Tibial nerve (tissue), 4 donors: ENCODE data around the gene TES. TPM values are rescaled to one million over a fixed set of nuclear protein-coding genes. Genes with fewer than 3 reads are reported as not detected.

ENCODE experiments used
- DNase-seq, 2 donors: peaks; one replicate each; pipeline ENCODE4 v3.0.0-alpha.2; 2019; ENCODE audit warnings: low spot score in 2 of 2
- H3K27ac ChIP-seq, 4 donors: fragments of 200-600 bp; sonication (generic) in 3 of 4; one replicate each; pipeline ENCODE4 v1.5.1; 2017 to 2019; ENCODE audit warnings: mild to moderate bottlenecking in 1 of 4
- H3K27me3 ChIP-seq, 2 donors: fragments of 200-600 bp; sonication (generic) in 1 of 2; one replicate each; pipeline versions ENCODE4 v1.5.1 to v1.6.0; 2017 to 2019
- H3K36me3 ChIP-seq, 3 donors: fragments of 200-600 bp; sonication (generic); one replicate each; pipeline ENCODE4 v1.5.1; 2018 to 2019
- H3K4me1 ChIP-seq, 4 donors: fragments of 200-600 bp; sonication (generic) in 3 of 4; one replicate each; pipeline ENCODE4 v1.5.1; 2017 to 2019
- H3K4me3 ChIP-seq, 4 donors: fragments of 200-600 bp; sonication (generic) in 3 of 4; one replicate each; pipeline ENCODE4 v1.5.1; 2017 to 2019; ENCODE audit warnings: mild to moderate bottlenecking in 1 of 4, moderate library complexity in 1 of 4
- H3K9me3 ChIP-seq, 4 donors: fragments of 200-600 bp; sonication (generic) in 3 of 4; one replicate each; pipeline ENCODE4 v1.5.1; 2017 to 2019
- EP300 ChIP-seq, 2 donors: sonication (generic); formaldehyde crosslinking; IDR thresholded peaks; one replicate each; pipeline ENCODE4 v1.6.1; 2017; ENCODE audit warnings: antibody characterized with exemption in 2 of 2, mild to moderate bottlenecking in 1 of 2
- POLR2A ChIP-seq, 2 donors: fragments of 450-650 bp; IDR thresholded peaks; one replicate each; pipeline ENCODE4 v1.6.1; 2017; ENCODE audit warnings: antibody characterized with exemption in 2 of 2, mild to moderate bottlenecking in 2 of 2, moderate library complexity in 2 of 2
- WGBS, 2 donors: methylation state at CpG; one replicate each; pipeline ENCODE4 v1.1.5; 2018; 5-methylcytosine and 5-hydroxymethylcytosine counted together
- total RNA-seq, 4 donors: library from RNA; depleted of rRNA; stranded (reverse); fragments of >200 nt; gene quantifications; one replicate each; pipeline ENCODE4 v1.1.0, GENCODE V29; 2016
- TF ChIP-seq, protein P1 (sequence below), 5 experiments: fragments of 200-600 bp in 3 of 5; fragments of 450-650 bp in 2 of 5; sonication (generic) in 3 of 5; IDR thresholded peaks; one replicate each; pipeline ENCODE4 v1.5.1; 2016 to 2019; ENCODE audit warnings: antibody characterized with exemption in 5 of 5, mild to moderate bottlenecking in 3 of 5, moderate library complexity in 2 of 5

Gene TES
- total RNA-seq, 4 donors from 2014 or later, result 18.6 to 28.3 (median 24.2) TPM

DNA sequence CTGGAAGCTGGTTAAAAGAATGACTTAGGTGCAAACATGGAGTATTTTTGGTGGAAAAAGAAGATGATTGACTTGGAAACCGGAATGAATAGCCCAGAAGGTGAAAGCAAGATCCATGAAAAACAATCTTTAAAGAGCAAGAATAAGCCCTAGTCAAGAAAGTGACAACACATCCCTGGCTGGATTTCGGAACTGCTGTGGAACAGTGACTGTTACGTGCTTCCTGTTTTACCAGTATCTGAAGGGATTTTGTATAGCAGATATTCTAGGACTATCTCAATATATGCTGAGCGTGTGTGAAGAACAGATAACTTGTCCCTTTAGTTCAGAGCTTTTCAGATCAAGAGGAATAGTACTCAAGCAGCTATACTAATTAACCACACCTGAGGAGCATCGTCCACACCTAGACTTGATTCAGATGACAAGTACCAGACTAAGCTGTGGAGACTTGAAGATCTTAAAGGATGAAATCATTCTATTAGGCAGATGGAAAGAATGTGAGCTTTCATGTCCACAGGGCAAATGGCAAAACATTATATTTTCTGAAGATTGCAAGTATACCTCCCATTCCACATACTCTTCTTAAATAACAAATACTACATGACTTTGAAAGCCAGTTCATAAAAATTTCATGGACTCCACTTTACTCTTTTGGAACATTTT, 11.5 kb upstream of the TES start:
- no peaks in the 10 kb centered on the region for H3K4me1 ChIP-seq
- H3K27ac ChIP-seq, result no peak overlapping the region
- DNase-seq, result no peak
- WGBS, 2 donors, result 91 to 94% methylated on average over 5 of the region's 5 CpGs
- H3K36me3 ChIP-seq, result no peaks in the 10 kb centered on the region
- no peak overlapping the region for H3K4me3 ChIP-seq
- no peaks in the 10 kb centered on the region for H3K9me3 ChIP-seq
- TF ChIP-seq POLR2A (IDR thresholded peaks at IDR 0.05), result no peak
- H3K27me3 ChIP-seq, result no peaks in the 10 kb centered on the region

DNA sequence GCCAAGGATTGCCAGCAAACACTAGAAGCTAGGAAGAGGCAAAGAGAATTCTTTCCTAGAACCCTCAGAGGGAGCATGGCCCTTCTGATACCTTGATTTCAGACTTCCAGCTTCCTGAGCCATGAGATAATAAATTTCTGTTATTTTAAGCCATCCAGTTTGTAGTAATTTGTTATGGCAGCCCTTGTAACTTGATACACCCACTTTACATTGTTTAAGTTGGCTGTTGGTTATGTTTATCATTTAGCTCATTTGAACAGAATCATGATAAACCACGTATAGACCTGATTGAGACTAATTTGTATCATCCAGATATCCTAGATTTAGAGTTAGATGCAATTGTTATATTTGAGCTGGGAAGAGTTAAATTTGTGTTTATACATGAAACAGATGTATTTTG, 9.4 kb upstream of the TES start:
- TF ChIP-seq EP300 (IDR thresholded peaks at IDR 0.05) (no peak), POLR2A (IDR thresholded peaks at IDR 0.05) (no peak)
- TF ChIP-seq, protein P1, sequence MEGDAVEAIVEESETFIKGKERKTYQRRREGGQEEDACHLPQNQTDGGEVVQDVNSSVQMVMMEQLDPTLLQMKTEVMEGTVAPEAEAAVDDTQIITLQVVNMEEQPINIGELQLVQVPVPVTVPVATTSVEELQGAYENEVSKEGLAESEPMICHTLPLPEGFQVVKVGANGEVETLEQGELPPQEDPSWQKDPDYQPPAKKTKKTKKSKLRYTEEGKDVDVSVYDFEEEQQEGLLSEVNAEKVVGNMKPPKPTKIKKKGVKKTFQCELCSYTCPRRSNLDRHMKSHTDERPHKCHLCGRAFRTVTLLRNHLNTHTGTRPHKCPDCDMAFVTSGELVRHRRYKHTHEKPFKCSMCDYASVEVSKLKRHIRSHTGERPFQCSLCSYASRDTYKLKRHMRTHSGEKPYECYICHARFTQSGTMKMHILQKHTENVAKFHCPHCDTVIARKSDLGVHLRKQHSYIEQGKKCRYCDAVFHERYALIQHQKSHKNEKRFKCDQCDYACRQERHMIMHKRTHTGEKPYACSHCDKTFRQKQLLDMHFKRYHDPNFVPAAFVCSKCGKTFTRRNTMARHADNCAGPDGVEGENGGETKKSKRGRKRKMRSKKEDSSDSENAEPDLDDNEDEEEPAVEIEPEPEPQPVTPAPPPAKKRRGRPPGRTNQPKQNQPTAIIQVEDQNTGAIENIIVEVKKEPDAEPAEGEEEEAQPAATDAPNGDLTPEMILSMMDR (IDR thresholded peaks at IDR 0.05), result no peak
- Histone ChIP-seq H3K27me3 (no peaks in the 10 kb centered on the region), H3K36me3 (no peaks in the 10 kb centered on the region), H3K4me3 (no peak overlapping the region), H3K4me1 (no peaks in the 10 kb centered on the region), H3K27ac (no peak overlapping the region), H3K9me3 (no peaks in the 10 kb centered on the region)
- 69 to 80% methylated on average over 1 of the region's 1 CpG for WGBS, 2 donors
- DNase-seq, result no peak

DNA sequence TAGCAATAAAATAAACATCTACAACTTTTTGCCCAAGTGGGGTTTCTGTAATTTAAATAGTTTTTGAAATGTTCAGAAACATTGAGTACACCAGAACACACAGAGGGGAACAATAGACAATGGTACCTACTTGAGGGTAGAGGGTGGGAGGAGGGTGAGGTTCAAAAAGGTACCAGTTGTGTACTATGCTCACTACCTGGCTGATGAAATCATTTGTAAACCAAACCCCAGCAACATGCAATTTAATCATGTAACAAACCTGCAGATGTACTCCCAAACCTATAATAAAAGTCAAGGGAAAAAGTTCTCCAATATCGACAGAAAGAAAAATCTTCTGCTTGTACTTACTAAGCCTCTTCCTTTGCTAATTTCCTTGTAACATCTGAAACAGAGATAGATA, 4.2 kb upstream of the TES start:
- H3K9me3 ChIP-seq, result no peaks in the 10 kb centered on the region
- TF ChIP-seq, protein P1 (IDR thresholded peaks at IDR 0.05), result no peak
- no peak for TF ChIP-seq POLR2A (IDR thresholded peaks at IDR 0.05)
- TF ChIP-seq EP300 (IDR thresholded peaks at IDR 0.05), result no peak
- WGBS, 2 donors, result 76 to 84% methylated on average over 1 of the region's 1 CpG
- H3K4me3 ChIP-seq, result no peak overlapping the region
- H3K36me3 ChIP-seq, result no peaks in the 10 kb centered on the region
- peaks cover 0 to 8% (median 2%) of the 10 kb centered on the region in 4 donors for H3K4me1 ChIP-seq
- no peak overlapping the region for H3K27ac ChIP-seq
- DNase-seq, result no peak
- peaks cover 0 to 13% of the 10 kb centered on the region in 2 donors for H3K27me3 ChIP-seq

DNA sequence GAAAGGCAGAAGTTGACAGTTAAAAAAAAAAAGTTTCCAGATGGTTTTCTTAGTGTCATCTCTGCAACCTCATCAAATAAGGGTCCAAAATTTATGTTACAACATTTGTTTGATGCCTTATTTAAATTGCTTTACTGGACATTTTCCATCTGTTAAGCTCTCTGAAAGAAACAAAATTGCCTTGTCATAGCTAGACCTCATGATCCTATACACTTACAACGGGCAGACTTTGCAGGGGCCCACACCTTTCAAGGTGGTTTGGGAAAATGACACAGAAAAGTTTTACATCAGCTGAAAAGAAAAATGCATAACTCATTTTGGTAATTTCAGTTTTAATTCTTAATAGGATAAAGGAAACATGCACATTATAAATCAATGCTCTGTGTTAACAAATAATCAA, 1.4 kb upstream of the TES start:
- Histone ChIP-seq H3K36me3 (no peaks in the 10 kb centered on the region), H3K4me3 (no peak overlapping the region), H3K4me1 (peaks cover 0 to 29% (median 18%) of the 10 kb centered on the region in 4 donors), H3K9me3 (no peaks in the 10 kb centered on the region), H3K27me3 (peaks cover 0 to 37% of the 10 kb centered on the region in 2 donors), H3K27ac (no peak overlapping the region)
- WGBS, 2 donors, result 68 to 85% methylated on average over 1 of the region's 1 CpG
- TF ChIP-seq EP300 (IDR thresholded peaks at IDR 0.05) (no peak), POLR2A (IDR thresholded peaks at IDR 0.05) (no peak)
- TF ChIP-seq, protein P1 (IDR thresholded peaks at IDR 0.05), result no peak
- DNase-seq, result no peak

DNA sequence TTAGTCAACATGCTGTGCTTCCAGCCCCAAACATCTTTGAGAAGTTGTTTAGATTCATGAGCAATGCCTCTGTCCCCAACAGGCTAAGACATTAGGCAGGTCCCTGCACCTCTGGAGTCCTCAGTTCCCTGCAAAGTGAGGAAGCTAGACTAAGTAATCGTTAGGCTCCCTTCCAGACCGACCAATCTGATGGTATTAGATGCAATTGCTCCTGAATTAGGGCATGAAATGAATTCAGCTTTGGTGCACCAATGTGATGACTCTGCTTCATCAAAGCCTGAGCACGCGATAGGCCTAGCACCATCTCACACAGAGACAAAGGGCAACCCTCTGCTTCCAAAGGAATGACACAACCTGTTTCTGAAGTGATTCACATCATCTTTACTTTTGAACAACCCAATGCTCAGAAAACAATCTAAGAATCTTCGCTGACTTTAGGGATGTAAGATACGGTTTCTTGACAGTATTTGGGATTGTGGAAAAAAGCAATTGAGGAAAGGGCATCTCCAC, 723 bp upstream of the TES start:
- H3K27ac ChIP-seq, result no peak overlapping the region
- no peak overlapping the region for H3K4me3 ChIP-seq
- H3K36me3 ChIP-seq, result no peaks in the 10 kb centered on the region
- peaks cover 0 to 44% of the 10 kb centered on the region in 2 donors for H3K27me3 ChIP-seq
- no peaks in the 10 kb centered on the region for H3K9me3 ChIP-seq
- WGBS, 2 donors, result 93 to 95% methylated on average over 6 of the region's 6 CpGs
- TF ChIP-seq, protein P1 (IDR thresholded peaks at IDR 0.05), result no peak
- no peak for TF ChIP-seq POLR2A (IDR thresholded peaks at IDR 0.05)
- DNase-seq, result no peak
- H3K4me1 ChIP-seq, result peaks cover 0 to 36% (median 18%) of the 10 kb centered on the region in 4 donors
